Measurements from ENCODE around the gene GSTM3. TPM values are rescaled to one million over a fixed set of nuclear protein-coding genes. Genes with fewer than 3 reads are reported as not detected.

GSTM3 gene
- total RNA-seq, 2 experiments from 2014 or later: not detected

GRCh38 chr1:109787845-109788601, 47.2 kb upstream of the GSTM3 start:
- no peak overlapping the region for H3K4me2 ChIP-seq (ENCODE audit: low read length)

GRCh38 chr1:109787211-109787844, 46.5 kb upstream of the GSTM3 start:
- ChIA-PET CTCF (ENCODE audit: unreplicated experiment) (no interaction called here), POLR2A (no interaction called here)
- H3K4me1 ChIP-seq (ENCODE audit: insufficient read depth, low read length, poor library complexity, severe bottlenecking): no peaks in the 10 kb centered on the region
- H3K4me3 ChIP-seq (ENCODE audit: low read depth, low read length, poor library complexity, severe bottlenecking): no peak overlapping the region
- DNase-seq (ENCODE audit: low spot score): no peak
- intact Hi-C loops (cut with micrococcal nuclease; ENCODE audit: unreplicated experiment): no loop called here
- H3K9me3 ChIP-seq (ENCODE audit: low read length): no peaks in the 10 kb centered on the region
- H3K4me2 ChIP-seq (ENCODE audit: low read length): no peak overlapping the region
- no peak overlapping the region for H2AFZ ChIP-seq (ENCODE audit: low read length)
- no TSS peak for BruUV-seq (replicated peaks)
- no peaks in the 10 kb centered on the region for H3K79me2 ChIP-seq (ENCODE audit: insufficient read depth, low read depth, low read length)
- no peaks in the 10 kb centered on the region for H3K36me3 ChIP-seq (ENCODE audit: insufficient read depth, low read length)
- no peak overlapping the region for H3K27ac ChIP-seq (ENCODE audit: low read depth, low read length, poor library complexity, severe bottlenecking)
- no peaks in the 10 kb centered on the region for H4K20me1 ChIP-seq (ENCODE audit: insufficient read depth, low read length)
- no peaks in the 10 kb centered on the region for H3K9me2 ChIP-seq (ENCODE audit: insufficient read depth, low read length)
- TF ChIP-seq EZH2phosphoT487 (IDR thresholded peaks at IDR 0.05; ENCODE audit: borderline replicate concordance, low read depth, low read length): no peak
- TF ChIP-seq CTCF (conservative IDR thresholded peaks at IDR 0.05; ENCODE audit: low read length): no peak

More at GRCh38 chr1:109787845-109788601, 47.2 kb upstream of the GSTM3 start:
- ChIA-PET CTCF (ENCODE audit: unreplicated experiment) (interaction anchor here (0.8 kb wide), 1 partner anchor 14 kb away, joined by 4 read pairs; no protein-coding TSS in a partner anchor), POLR2A (no interaction called here)
- H3K9me3 ChIP-seq (ENCODE audit: low read length): no peaks in the 10 kb centered on the region
- H3K27ac ChIP-seq (ENCODE audit: low read depth, low read length, poor library complexity, severe bottlenecking): no peak overlapping the region
- no peaks in the 10 kb centered on the region for H3K9me2 ChIP-seq (ENCODE audit: insufficient read depth, low read length)
- no TSS peak for BruUV-seq (replicated peaks)
- H3K36me3 ChIP-seq (ENCODE audit: insufficient read depth, low read length): no peaks in the 10 kb centered on the region
- no peak overlapping the region for H3K4me3 ChIP-seq (ENCODE audit: low read depth, low read length, poor library complexity, severe bottlenecking)
- no peaks in the 10 kb centered on the region for H4K20me1 ChIP-seq (ENCODE audit: insufficient read depth, low read length)
- intact Hi-C loops (cut with micrococcal nuclease; ENCODE audit: unreplicated experiment): no loop called here
- H2AFZ ChIP-seq (ENCODE audit: low read length): no peak overlapping the region
- no peaks in the 10 kb centered on the region for H3K4me1 ChIP-seq (ENCODE audit: insufficient read depth, low read length, poor library complexity, severe bottlenecking)
- no peaks in the 10 kb centered on the region for H3K79me2 ChIP-seq (ENCODE audit: insufficient read depth, low read depth, low read length)
- TF ChIP-seq CTCF (conservative IDR thresholded peaks at IDR 0.05; ENCODE audit: low read length) (no peak), EZH2phosphoT487 (IDR thresholded peaks at IDR 0.05; ENCODE audit: borderline replicate concordance, low read depth, low read length) (no peak)
- no peak for DNase-seq (ENCODE audit: low spot score)

GRCh38 chr1:109786531-109787021, 45.7 kb upstream of the GSTM3 start:
- H3K79me2 ChIP-seq (ENCODE audit: insufficient read depth, low read depth, low read length): no peaks in the 10 kb centered on the region
- no peaks in the 10 kb centered on the region for H3K4me1 ChIP-seq (ENCODE audit: insufficient read depth, low read length, poor library complexity, severe bottlenecking)
- no peaks in the 10 kb centered on the region for H3K9me2 ChIP-seq (ENCODE audit: insufficient read depth, low read length)
- no peak overlapping the region for H2AFZ ChIP-seq (ENCODE audit: low read length)
- ChIA-PET POLR2A (no interaction called here), CTCF (ENCODE audit: unreplicated experiment) (no interaction called here)
- TF ChIP-seq EZH2phosphoT487 (IDR thresholded peaks at IDR 0.05; ENCODE audit: borderline replicate concordance, low read depth, low read length) (no peak), CTCF (conservative IDR thresholded peaks at IDR 0.05; ENCODE audit: low read length) (no peak)
- no peak for DNase-seq (ENCODE audit: low spot score)
- no peaks in the 10 kb centered on the region for H3K36me3 ChIP-seq (ENCODE audit: insufficient read depth, low read length)
- intact Hi-C loops (cut with micrococcal nuclease; ENCODE audit: unreplicated experiment): no loop called here
- no peaks in the 10 kb centered on the region for H3K9me3 ChIP-seq (ENCODE audit: low read length)
- no peak overlapping the region for H3K4me3 ChIP-seq (ENCODE audit: low read depth, low read length, poor library complexity, severe bottlenecking)
- no peak overlapping the region for H3K27ac ChIP-seq (ENCODE audit: low read depth, low read length, poor library complexity, severe bottlenecking)
- H3K4me2 ChIP-seq (ENCODE audit: low read length): no peak overlapping the region
- no TSS peak for BruUV-seq (replicated peaks)
- H4K20me1 ChIP-seq (ENCODE audit: insufficient read depth, low read length): no peaks in the 10 kb centered on the region

Data from OCI-LY7 (cell line).